HG03039 (cell line): Measurements from ENCODE around the gene ATF1.
"Not testable (repeated sequence)": the region's sequence is repeated elsewhere in the genome, so short reads cannot be mapped to it uniquely, and the experiment has no call there.

Experiments used
- ATAC-seq: cut with Tn5 transposase; IDR thresholded peaks from one replicate; pipeline ENCODE4 v1.9.1; 2021; ENCODE audit warnings: mild to moderate bottlenecking, moderate library complexity; ENCODE audit not compliant: unreplicated experiment

Gene ATF1

GRCh38 chr12:50855218-50855617, 91.3 kb downstream of the ATF1 start:
- ATAC-seq = not testable (repeated sequence)

DNA sequence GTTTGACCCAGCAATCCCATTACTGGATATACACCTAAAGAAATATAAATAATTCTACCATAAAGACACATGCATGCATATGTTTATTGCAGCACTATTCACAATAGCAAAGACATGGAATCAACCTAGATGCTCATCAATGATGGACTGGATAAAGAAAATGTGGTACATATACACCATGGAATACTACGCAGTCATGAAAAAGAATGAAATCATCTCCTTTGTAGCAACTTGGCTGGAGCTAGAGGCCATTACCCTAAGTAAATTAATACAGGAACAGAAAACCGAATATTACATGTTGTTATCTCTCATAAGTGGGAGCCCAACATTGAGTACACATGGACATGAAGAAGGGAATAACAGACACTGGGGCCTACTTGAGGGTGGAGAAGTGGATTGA, 91.8 kb downstream of the ATF1 start:
- ATAC-seq = not testable (repeated sequence)

DNA sequence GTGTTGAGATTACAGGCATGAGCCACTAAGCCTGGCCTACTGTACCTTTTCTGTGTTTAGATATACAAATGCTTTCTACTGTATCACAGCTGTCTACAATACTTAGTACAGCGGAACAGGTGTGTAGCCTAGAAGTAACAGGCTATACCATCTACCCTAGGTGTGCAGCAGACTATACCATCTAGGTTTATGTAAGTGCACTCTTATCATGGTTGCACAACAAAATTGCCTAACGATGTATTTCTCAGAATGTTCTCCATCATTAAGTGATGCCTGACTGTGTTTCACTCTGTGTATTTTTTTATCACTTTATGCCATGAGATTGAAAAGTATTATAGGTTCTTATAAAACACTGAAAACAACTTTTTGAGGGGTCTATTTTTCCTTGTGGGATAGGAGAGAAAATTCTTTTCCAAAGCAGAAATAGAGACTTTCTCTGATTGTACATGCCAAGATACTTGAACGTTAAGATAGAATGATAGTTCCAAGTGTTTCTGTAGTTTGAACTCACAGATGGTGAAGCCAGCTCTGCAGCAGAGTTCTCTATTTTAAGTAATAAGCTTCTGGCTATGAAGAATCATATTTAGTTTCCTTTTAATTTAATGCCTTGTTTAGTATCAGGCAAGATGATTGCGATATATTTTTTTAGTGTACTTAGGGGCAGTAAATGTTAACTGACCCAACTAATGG, 95.9 kb downstream of the ATF1 start:
- no peak for ATAC-seq

DNA sequence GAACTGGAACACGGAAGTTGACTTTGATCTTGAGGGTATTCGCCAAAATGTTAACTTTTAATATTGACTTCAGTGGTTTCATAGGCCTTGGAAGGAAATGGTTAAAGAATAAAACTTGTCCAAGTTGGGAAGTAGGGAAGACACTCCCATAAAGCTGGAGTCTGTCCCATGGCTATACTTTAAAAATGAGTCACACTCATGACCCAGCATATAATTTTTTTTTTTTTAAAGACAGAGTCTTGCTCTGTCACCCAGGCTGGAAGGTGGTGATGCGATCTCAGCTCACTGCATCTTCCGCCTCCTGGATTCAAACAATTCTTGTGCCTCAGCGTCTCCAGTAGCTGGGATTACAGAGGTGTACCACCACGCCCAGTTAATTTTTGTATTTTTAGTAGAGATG, 98.4 kb downstream of the ATF1 start:
- no peak for ATAC-seq

DNA sequence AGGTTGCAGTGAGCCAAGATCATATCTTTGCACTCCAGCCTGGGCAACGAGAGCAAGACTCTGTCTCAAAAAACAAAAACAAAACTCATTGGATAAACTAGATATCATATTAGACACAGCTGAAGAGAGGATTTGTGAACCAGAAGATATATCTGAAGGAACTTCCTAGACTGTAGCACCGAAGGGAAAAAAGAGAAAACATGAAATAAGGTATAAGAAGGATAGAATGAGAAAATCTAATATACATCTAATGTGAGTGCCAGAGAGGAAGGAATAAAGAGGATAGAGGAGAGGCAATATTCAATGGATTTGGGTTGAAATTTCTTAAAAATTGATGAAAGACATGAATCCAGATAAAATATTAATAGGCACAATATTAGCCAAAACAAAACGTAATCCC, 101.4 kb downstream of the ATF1 start:
- ATAC-seq = no peak

GRCh38 chr12:50868881-50869280, 105.0 kb downstream of the ATF1 start:
- not testable (repeated sequence) for ATAC-seq
